Measurements from ENCODE around the gene UCK2. TPM values are rescaled to one million over a fixed set of nuclear protein-coding genes. Genes with fewer than 3 reads are reported as not detected.

Gene UCK2
- total and polyA plus RNA-seq, 9 of the 15 experiments (the other 6 are each of a cell fraction or from before 2014, with no cell fraction given) = 71.6 to 145 (median 95.8) TPM

- WGBS (ENCODE audit: insufficient coverage, low coverage, missing lambda C conversion rate) = 95% methylated on average over 2 of the region's 2 CpGs
- POLR2A ChIA-PET = interaction anchor here (1.0 kb wide), 1 partner anchor 31 kb away, joined by 3 read pairs; no protein-coding TSS in a partner anchor
- Histone ChIP-seq H3K79me2 (ENCODE audit: control insufficient read depth, insufficient read depth, low read length) (peaks cover 95% of the 10 kb centered on the region), H3K27me3 (ENCODE audit: control insufficient read depth in 2 of 2, insufficient read depth in 2 of 2, low read length in 2 of 2) (no peaks in the 10 kb centered on the region), H3K9ac (ENCODE audit: insufficient read depth in 1 of 2, low read depth in 2 of 2, low read length in 2 of 2) (no peak overlapping the region), H4K20me1 (replicated peaks; ENCODE audit: control insufficient read depth, insufficient read depth, low read length) (peaks cover 19% of the 10 kb centered on the region), H3K36me3 (ENCODE audit: control insufficient read depth, insufficient read depth, low read length) (peaks cover 13% of the 10 kb centered on the region), H3K27ac (ENCODE audit: extremely low read depth, low read depth, low read length) (no peak overlapping the region), H3K4me1 (replicated peaks in 1 of 2; ENCODE audit: control insufficient read depth in 2 of 2, insufficient read depth in 2 of 2, low read length in 2 of 2) (peaks cover 10 to 27% of the 10 kb centered on the region in 2 experiments), H3K4me2 (ENCODE audit: insufficient read depth, low read length) (no peak overlapping the region), H3K9me3 (replicated peaks; ENCODE audit: control insufficient read depth, insufficient read depth, low read depth, low read length) (no peaks in the 10 kb centered on the region), H3K9me1 (ENCODE audit: control insufficient read depth, insufficient read depth, low read length) (peaks cover 9% of the 10 kb centered on the region), H3K4me3 (no peak overlapping the region), H2AFZ (ENCODE audit: low read depth, low read length) (no peak overlapping the region)
- CTCF ChIA-PET (ENCODE audit: low intra/inter-chr PET ratio) = no interaction called here
- in situ Hi-C loops (cut with MboI) = no loop called here
- TF ChIP-seq PHB (CRISPR knock-in tag; IDR thresholded peaks at IDR 0.05) (no peak), CHD7 (IDR thresholded peaks at IDR 0.05; ENCODE audit: low read depth, low read length) (no peak), POLR2A (conservative IDR thresholded peaks at IDR 0.05) (no peak), POLR2AphosphoS5 (IDR thresholded peaks at IDR 0.05; ENCODE audit: control insufficient read depth, insufficient read depth, low read depth, low read length) (no peak), E4F1 (CRISPR knock-in tag; IDR thresholded peaks at IDR 0.05; ENCODE audit: borderline replicate concordance) (no peak), PRMT5 (CRISPR knock-in tag; IDR thresholded peaks at IDR 0.05) (no peak), IFI16 (CRISPR knock-in tag; IDR thresholded peaks at IDR 0.05) (no peak), TCF7 (IDR thresholded peaks at IDR 0.05; ENCODE audit: borderline replicate concordance) (no peak), ZNF184 (CRISPR knock-in tag; IDR thresholded peaks at IDR 0.05) (no peak)
- BruUV-seq (replicated peaks) = no TSS peak
- ATAC-seq = no peak
- no peak for DNase-seq (ENCODE audit: extremely low read depth in 1 of 4, low spot score in 3 of 4)
- no peak for FAIRE-seq
- intact Hi-C loops (cut with micrococcal nuclease) = no loop called here
Measured at GRCh38 chr1:165860065-165860464, 32.7 kb downstream of the UCK2 start.

Data from K562 (cell line).